ENCODE measurements around the gene TENT5C.

TENT5C gene

GRCh38 chr1:117636637-117637425 lies 31.0 kb downstream of the TENT5C start:
- DNase-seq, result no peak

GRCh38 chr1:117638141-117638540 lies 32.3 kb downstream of the TENT5C start:
- DNase-seq, result no peak

DNA sequence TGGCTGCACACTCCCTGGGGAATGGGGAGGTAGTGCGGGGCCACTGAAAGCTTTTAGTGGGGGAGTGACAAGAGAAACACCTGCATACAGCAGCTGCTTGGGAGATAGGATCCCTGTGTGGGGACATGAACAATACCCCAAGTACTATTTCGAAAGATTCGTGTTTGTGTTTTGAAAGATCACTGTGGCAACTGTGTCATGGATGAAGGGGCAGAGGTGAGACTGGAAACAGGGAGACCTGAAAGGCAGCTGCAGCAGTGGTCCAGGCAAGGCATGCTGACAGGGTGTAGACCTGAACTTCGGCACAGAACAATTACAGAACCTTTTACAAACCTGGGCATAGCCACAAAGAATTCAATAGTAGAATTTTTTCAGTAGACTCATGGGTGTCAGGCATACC lies 32.9 kb downstream of the TENT5C start:
- DNase-seq, result no peak

DNA sequence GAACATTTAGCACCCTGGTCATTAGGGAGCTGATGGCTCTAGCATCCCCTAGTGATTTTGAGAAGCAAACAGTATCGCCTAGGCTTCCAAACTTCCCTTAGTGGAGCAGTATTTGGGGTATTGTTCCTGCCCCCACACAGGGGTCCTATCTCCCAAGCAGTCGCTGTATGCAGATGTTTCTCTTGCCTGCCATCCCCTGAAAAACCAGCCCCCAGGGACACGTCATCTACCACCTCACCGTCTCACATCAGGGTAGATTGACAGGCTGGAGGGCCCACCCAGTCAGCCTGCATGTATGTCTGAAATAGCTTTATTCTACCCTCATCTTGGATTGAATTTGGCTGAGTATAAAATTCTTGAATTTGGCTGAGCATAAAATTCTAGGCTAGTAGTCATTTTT lies 33.9 kb downstream of the TENT5C start:
- no peak for DNase-seq

GRCh38 chr1:117641536-117641935 lies 35.7 kb downstream of the TENT5C start:
- no peak for DNase-seq

DNA sequence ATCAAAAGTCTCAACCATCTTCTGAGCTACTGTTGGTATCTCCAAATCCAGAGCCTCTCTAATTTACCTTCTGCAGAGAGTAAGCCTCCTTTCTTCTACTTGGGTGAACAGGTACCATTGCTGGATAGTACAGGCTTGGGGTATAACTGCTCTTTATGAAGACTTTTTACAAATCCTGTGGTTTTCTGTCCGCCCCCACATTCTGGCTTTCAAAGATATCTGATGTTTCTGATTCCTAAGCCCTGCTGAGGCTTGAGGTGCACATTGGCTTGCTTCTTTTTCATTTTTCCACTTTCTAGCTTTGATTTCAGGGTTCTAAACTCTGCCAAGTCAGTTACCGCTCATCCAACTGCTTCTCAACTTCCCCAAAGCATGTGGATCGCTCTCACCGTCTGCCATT lies 37.1 kb downstream of the TENT5C start:
- no peak for DNase-seq

- no peak for DNase-seq
Measured at GRCh38 chr1:117643601-117644000, 37.8 kb downstream of the TENT5C start.

- no peak for DNase-seq
Measured at GRCh38 chr1:117644696-117645311, 39.0 kb downstream of the TENT5C start.

DNA sequence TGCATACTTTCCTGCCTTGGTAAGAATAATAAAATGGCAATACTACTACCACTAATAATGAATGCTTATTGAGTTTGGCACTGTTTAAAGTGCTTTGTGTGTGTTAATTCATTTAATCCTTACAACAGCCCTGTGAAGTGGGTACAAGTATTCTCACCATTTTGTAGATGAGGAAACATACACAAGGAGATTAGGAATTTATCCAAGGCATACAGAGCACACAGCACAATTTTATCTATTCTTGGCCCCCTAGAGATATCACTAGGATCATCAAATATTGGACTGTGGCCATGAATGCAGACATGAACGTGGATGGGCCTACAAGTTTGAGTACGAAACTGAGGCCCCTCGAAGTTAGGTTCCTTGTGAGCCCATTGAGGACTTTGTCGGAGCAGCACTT lies 39.5 kb downstream of the TENT5C start:
- no peak for DNase-seq

- DNase-seq, result no peak
Measured at GRCh38 chr1:117646007-117646811, 40.4 kb downstream of the TENT5C start.

GRCh38 chr1:117646956-117647355 lies 41.1 kb downstream of the TENT5C start:
- DNase-seq, result no peak

- DNase-seq, result no peak
Measured at GRCh38 chr1:117648015-117648414, 42.2 kb downstream of the TENT5C start.

GRCh38 chr1:117650840-117651568 lies 45.2 kb downstream of the TENT5C start:
- no peak for DNase-seq

GRCh38 chr1:117651616-117652015 lies 45.8 kb downstream of the TENT5C start:
- no peak for DNase-seq

DNA sequence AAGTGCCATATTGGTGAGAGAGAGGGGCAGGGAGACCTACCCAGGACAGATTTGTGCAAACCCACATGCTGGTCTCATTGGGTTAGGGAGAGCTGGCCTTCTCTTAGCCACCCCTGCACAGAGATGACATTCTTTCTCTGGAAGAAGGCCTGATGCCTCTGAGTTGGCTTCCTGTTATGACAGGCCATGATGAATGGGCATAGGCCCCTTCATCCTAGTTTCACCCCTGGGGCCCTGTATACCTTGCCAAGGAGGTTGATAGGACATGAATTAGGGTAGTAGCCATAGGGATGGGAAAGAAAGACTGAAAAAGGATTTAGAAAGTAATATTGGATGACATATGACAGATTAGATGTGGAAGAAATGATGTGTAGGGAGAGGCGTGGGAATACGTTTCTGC lies 46.6 kb downstream of the TENT5C start:
- no peak for DNase-seq

GRCh38 chr1:117653195-117653594 lies 47.3 kb downstream of the TENT5C start:
- no peak for DNase-seq

DNA sequence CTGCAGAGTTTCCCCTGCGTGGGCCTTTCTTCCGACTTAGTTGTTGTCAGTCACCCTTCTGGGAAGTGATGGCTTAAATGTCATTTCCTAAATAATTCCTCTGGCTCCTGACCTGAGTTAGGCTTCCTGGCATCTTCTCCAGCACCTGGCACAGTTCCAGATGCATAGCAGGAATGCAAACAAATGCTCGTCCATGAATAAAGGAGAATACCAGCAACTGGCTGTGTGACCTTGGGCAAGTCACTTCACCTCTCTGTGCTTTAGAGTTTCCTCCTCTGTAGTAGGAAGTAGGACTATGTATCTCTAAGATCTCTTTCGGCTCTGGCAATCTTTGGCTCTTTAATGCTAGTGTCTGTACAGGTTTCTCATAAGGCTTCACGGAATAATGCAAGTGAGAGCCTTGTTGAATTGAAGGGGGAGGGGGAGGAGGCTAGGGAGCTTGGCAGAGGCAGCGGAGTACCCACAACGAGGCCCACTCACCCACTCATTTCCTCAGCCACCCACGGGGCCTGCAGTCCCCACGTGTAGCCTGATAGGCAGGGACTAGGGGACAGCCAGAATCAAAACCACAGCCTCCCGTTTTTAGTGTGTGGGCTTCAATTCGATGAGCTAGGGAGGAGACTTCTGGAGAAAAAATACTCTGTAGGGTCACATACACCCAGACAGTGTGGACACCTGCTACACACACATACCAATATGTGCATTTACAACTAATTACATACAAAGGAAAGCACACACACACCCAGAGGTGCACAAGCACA lies 48.1 kb downstream of the TENT5C start:
- DNase-seq, result no peak

- DNase-seq, result no peak
Measured at GRCh38 chr1:117654493-117655219, 48.8 kb downstream of the TENT5C start.

GRCh38 chr1:117655220-117655577 lies 49.4 kb downstream of the TENT5C start:
- no peak for DNase-seq

DNA sequence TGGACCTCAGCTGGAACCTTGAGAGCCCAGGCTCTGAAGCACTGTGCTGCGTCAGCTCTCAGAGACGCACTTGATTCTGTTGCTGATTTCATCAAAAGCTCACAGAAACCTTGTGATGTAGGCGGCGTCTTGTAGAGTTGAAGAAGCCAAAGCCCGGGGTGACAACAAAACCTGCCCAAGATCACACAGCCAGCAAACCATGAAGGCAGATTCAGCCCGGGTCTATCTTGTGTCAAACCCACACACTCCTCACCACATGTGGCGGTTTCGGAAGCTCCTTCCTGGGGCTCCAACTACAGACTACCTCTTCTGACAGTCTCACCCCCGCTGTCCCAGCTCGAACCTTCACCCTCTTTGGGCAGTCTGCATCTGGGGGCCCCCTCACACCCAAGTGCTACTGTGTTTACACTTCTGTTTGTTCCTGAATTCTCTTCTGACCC lies 50.4 kb downstream of the TENT5C start:
- peak; percentile 74 for DNase-seq

GRCh38 chr1:117657031-117657430 lies 51.2 kb downstream of the TENT5C start:
- DNase-seq, result peak; percentile 23

Data from activated gamma-delta T cell treated with Interleukin-2 at 50 U/mL for 16 hours (primary cell).